Measurements from ENCODE around the gene TP53TG3C.
"Not testable (repeated sequence)": the region's sequence is repeated elsewhere in the genome, so short reads cannot be mapped to it uniquely, and the experiment has no call there.

The TP53TG3C gene, protein sequence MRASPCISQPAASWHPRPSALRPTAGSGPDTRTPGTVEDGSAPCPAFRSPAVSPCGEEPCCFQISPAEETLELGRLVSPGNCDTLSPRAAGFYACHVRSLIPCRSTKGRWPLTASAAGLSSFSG

DNA sequence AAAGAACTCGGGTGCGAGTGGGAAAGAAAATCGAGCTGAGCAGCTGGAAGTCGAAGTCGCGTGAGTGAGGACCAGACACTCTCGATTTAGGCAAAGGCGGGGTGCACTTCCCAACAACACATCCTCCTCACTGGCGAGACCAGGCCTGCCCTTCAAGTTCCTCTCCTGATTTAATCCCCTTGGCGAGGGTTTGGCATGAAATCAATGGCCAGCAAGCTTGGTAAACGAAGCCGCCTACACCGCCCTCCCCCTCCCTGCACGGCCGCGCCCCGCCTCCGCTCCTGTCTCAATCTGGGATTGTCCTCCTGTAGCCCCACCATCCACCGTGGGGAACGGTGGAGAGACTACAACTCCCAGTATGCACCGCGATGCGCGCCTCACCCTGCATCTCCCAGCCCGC is at the start of gene TP53TG3C:
Gene TP53TG3C (plus strand): TSS at position 301 of the 400 bp plus-strand sequence. CDS start 68 bp downstream, at position 369.
- not testable (repeated sequence) for DNase-seq (ENCODE audit: low read depth); H3K4me3 ChIP-seq (ENCODE audit: low read depth, low read length)
